Measurements from ENCODE around the gene SLC16A3. TPM values are rescaled to one million over a fixed set of nuclear protein-coding genes. Genes with fewer than 3 reads are reported as not detected.

The SLC16A3 gene
- total RNA-seq: 154 and 189 TPM in 2 replicates

DNA sequence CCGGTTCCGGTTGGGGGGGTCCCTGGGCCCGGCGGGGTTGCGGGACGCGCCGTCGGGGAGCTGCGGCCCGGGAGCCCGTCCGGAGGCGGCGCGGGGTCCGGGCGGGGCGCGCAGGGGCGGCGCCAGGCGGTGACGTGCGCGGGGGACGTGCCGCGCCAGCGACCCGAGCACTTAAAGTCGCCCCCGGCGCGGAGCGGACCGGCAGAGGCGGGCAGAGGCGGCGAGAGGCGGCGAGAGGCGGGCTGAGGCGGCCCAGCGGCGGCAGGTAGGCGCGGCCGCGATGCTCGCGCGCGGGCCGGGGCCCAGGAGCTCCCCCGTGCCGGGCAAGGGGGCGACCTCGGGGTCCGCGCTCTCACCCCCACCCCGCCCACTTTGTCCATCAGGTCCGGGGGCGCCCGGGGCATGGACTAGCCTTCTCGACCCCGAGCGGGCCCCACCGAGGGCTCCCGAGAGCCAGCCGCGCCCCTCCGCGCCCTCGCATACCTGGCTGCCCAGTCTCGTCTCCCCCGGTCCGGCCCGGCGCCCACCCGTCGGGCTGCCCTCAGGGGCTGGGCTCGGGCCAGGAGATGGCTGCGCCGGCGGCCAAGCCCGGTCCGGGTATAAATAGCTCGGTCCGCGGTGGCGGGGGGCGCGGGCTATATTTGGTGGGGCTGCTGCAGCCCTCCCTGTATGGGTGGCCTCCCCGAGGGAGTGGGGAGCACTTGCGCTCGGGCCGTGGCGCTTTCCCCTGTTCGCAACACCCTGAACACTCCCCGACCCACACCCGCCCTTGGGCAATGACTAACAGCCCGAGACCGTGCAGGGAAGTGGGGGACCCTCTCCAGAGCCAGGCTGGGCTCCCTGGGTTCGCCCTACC, at the start of gene SLC16A3:
SLC16A3 (plus strand) TSS at position 201 of the 856 bp plus-strand sequence. CDS start 6,967 bp downstream, outside the sequence.

DNA sequence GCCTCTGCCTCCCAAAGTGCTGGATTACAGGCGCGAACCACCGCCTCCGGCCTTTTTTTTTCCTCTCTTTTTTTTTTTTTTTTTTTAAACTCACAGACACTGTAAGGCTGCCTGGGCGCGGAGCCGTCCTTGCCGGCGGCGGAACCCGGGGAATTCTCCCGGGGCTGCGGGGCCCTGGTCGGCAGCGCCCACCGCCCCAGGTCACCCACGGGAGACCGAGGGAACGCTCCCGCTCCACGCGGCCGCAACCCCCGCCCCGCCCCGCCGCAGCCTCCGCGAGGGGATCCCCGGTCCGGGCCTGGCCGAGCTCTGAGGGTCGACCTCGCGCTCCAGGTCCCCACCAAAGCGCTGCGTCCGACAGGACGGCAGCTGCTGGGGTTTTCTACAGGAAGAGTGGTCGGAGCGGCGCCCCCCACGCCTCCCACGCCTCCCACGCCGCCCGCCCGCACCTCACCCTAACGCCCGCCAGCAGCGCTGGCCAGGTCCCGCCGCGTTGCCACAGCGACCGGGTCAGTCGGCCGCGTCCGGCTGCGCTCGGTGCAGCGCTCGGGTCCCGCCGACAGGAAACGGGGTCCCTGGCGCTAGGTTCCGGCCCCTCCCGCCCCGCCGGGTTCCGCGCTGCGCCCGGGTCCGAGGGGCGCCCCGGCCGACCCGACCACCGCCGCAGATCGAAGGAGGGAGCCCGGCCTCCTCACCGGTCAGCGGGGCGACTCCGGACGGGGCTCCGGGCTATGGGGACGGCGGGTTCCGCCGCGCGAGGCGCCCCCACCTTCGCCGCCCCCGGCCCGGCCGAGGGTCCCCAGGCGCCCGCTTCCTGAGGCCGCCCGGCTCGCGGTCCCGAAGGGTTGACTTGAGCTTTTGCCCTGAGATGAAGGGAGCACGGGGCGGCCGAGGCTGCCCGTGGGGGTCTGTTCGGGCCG, 16.3 kb upstream of the SLC16A3 start, which contains the start of gene CCDC57:
CCDC57 (minus strand) TSS at position 512 of the 920 bp plus-strand sequence. CDS start 10,898 bp downstream, outside the sequence.

DNA sequence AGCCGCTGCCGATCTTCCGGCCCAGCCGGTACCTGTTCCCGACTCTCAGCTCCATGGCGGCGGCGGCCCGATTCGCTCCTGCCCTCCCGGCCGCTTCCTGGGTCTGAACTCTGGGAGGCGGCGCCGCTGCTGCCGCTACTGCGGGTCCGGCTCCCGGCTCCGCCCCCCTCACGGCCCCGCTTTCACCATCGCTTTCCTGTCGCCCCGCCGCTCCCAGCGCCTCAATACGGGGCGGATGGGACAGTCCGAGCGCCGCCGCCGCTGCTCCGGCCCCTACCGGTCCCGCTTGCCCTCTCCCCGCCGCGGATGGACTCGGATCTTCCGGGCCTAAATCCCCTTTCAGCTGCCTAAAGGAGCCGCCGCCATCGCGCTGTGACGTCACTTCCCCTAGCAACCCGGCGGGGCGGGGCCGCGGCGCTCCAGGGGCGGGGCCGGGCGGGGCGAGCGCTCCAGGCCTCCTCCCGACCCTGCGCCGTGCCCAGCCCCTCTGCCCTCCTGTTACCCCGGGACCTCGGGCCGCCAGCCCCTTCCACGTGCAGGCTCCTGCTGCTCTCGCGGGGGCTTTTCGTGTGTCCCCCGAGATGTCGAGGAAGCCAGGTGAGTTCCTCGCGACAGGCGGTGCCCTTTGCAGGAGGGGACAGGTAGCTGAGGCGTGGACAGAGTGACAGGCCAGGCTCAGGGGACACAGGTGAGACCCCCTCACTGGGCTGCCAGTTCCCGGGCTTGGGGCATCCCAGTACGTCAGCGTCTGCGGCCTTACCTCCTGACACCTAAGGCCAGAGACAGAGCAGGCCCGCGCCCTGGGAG, 44.7 kb downstream of the SLC16A3 start, which contains the start of gene CSNK1D:
CSNK1D (minus strand) TSS at position 374 of the 807 bp plus-strand sequence; CDS start at position 55, 319 bp downstream.

Other genes starting within 250 kb of the SLC16A3 start
- gene CENPX, start 206.2 kb upstream of the SLC16A3 start, total RNA-seq: 130 TPM in 2 replicates
- 25.1 and 29.3 TPM in 2 replicates for gene LRRC45, start 205.7 kb upstream of the SLC16A3 start, total RNA-seq
- gene RAC3, start 197.4 kb upstream of the SLC16A3 start, total RNA-seq: 15.5 and 16.5 TPM in 2 replicates
- 114 and 147 TPM in 2 replicates for gene DCXR, start 191.3 kb upstream of the SLC16A3 start, total RNA-seq
- gene RFNG, start 177.2 kb upstream of the SLC16A3 start, total RNA-seq: 28.5 and 30.8 TPM in 2 replicates
- 116 and 127 TPM in 2 replicates for gene GPS1, start 177.1 kb upstream of the SLC16A3 start, total RNA-seq
- gene DUS1L, start 163.2 kb upstream of the SLC16A3 start, total RNA-seq: 81.1 and 101 TPM in 2 replicates
- gene FASN, start 130.8 kb upstream of the SLC16A3 start, total RNA-seq: 169 and 174 TPM in 2 replicates
- gene CCDC57, start 16.2 kb upstream of the SLC16A3 start, total RNA-seq: 4.6 and 7.7 TPM in 2 replicates
- gene CSNK1D, start 44.7 kb downstream of the SLC16A3 start, total RNA-seq: 34.9 and 35.2 TPM in 2 replicates
- gene CD7, start 88.6 kb downstream of the SLC16A3 start, total RNA-seq: not detected in 2 replicates
- gene SECTM1, start 104.7 kb downstream of the SLC16A3 start, total RNA-seq: 5.8 and 7.0 TPM in 2 replicates
- gene TEX19, start 130.2 kb downstream of the SLC16A3 start, total RNA-seq: not detected in 2 replicates
- not detected in 2 replicates for gene UTS2R, start 142.7 kb downstream of the SLC16A3 start, total RNA-seq
- 9.9 and 12.1 TPM in 2 replicates for gene HEXD, start 189.3 kb downstream of the SLC16A3 start, total RNA-seq
- 41.1 and 43.0 TPM in 2 replicates for gene OGFOD3, start 189.5 kb downstream of the SLC16A3 start, total RNA-seq
- 43.4 and 50.3 TPM in 2 replicates for gene CYBC1, start 221.7 kb downstream of the SLC16A3 start, total RNA-seq
- 38.5 and 52.7 TPM in 2 replicates for gene NARF, start 229.7 kb downstream of the SLC16A3 start, total RNA-seq

All from mammary microvascular endothelial cell (primary cell).